Stimulated activated CD8-positive, alpha-beta memory T cell treated with anti-CD3 and anti-CD28 coated beads, Interleukin-12 subunit alpha, Interleukin-12 subunit beta, amount 100 ng/mL, for 4 hours (primary cell): ENCODE measurements around the gene SLC25A24.
"Not testable (repeated sequence)": the region's sequence is repeated elsewhere in the genome, so short reads cannot be mapped to it uniquely, and the experiment has no call there.

ENCODE experiments used
- DNase-seq: peaks from one replicate; pipeline ENCODE4 v3.0.0-alpha.2; 2020; ENCODE audit warnings: low read depth

SLC25A24 gene

DNA sequence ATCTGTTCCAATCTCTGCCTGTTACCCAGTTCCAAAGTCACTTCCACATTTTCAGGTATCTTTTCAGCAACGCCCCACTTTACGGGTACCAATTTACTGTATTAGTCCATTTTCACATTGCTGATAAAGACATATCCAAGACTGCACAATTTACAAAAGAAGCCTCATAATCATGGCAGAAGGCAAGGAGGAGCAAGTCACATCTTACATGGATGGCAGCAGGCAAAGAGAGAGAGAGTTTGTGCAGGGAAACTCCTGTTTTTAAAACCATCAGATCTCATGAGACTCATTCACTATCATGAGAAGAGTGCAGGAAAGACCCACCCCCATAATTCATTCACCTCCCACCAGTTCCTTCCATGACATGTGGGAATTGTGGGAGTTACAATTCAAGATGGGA lies 67.0 kb downstream of the SLC25A24 start:
- not testable (repeated sequence) for DNase-seq

DNA sequence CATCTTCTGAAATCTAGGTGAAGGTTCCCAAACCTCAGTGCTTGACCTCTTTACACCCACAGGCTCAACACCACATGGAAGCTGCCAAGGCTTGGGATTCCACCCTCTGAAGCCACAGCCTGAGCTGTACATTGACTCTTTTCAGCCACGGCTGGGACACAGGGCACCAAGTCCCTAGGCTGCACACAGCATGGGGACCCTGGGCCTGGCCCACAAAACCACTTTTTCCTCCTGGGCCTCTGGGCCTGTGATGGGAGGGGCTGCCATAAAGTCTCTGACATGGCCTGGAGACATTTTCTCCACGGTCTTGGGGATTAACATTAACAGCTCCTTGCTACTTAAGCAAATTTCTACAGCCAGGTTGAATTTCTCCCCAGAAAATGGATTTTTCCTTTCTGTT lies 67.8 kb downstream of the SLC25A24 start:
- DNase-seq, result not testable (repeated sequence)

DNA sequence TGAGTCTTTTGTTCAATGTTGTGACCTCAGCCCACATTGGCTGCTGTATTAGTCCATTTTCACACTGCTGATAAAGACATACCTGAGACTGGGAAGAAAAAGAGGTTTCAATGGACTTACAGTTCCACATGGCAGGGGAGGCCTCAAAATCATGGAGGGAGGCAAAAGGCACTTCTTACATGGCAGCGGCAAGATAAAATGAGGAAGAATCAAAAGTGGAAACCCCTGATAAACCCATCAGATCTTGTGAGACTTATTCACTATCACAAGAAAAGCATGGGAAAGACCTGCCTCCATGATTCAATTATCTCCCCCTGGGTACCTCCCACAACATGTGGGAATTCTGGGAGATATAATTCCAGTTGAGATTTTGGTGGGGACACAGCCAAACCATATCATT lies 68.9 kb downstream of the SLC25A24 start:
- not testable (repeated sequence) for DNase-seq

DNA sequence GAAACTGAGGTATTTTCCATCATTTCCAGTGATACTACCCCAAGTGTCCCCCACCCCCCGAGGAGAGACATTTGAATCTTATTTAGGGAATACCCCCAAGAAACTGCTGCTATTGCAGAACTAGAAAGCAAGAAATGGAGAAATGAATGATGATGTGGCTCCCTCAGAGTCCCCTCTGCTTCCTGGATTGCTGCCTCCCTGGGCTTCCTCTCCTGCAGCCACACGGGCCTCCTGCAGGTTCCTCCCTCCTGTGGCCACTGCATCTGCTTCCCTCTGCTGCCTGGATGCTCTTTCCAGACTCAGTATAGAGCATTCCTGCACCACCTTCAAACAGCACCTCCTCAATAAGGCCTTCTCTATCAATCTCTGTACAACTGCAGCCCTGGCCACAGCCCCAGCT lies 69.3 kb downstream of the SLC25A24 start:
- no peak for DNase-seq

DNA sequence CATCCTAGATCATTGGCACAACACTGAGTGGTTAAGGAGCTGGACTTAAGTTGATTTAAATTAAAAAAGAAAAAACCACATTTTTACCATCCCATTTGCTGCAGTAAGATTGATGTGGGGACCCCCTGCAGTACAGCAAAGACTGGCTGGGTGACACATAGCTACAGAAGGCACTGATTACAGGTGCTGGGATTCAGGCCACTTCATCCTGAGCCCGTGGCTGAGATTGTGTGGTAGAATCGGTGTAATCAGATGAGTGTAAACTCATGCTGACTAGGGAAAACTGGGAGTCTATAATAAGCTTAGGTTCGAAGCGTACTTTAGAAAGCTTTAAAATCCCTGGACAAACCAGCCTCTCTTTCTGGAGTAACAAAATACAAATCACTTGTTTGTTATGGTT lies 70.1 kb downstream of the SLC25A24 start:
- no peak for DNase-seq

DNA sequence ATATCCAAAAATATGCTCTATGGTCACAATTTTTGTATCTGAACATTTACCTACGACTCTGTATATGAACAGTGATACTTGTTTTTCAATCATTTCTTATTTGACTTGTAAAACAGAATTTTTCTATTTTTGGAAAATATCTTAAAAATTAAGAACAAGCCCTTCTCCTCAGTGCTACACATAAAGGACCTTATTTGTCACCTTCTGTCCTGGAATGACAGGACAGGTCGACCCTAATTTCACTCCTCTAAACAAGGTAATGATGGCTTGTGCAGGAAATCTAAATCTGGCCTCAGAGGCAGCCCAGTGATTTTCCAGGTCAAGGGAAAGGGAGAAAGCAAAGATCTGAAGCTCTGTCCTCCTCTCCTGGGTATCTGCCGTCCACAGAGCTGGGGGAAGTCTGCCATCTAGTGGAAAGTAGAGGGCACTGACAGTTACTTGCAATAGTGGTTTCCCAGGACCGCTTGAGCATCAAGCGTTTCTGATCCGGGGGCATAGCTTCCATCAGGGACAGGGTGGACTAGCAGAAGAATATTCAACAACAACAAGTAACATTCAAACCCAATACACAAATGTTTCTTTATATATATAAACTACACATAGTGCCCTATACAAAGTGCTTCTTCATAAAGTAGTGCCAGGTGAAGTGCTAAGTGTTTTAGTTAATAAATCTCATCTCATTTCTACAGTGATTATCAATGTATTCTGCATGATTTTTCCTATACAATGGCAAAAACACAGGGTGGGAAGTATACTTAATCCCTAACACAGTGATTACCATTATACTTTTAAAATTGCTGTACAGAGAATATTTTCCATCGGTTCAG lies 74.6 kb downstream of the SLC25A24 start:
- peak; percentile 28 for DNase-seq

DNA sequence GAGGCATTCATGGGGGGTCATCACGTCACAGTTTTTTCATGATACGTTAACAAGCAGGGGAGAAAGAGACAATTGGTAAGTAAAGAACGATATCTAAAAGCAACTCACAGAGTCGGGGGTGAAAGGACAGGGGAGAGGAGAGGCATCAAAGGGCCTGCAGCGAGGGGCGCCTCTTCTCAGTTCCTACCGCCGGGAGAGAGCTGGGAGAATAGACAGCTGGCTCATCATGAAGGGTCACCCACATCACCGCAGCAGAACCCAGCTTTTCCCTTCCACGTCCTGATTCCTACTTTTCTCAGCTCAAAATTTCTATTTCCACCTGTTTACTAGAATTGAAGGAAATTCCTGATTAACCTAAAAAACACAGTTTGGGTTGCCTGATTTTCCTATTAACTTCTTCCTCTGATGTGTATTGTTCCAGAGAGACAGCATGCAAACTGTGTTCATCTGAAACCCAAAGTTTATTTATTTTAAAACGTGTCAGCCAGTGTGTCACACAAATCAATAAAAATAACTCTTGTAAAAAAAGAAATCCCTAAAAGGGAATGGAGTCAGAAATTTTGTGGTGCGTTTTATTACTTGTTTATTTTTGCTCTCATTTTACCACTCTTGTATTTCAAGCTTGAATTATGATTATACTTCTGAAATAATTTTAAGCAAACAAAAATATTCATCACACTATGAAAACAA lies 75.4 kb downstream of the SLC25A24 start:
- DNase-seq, result no peak

DNA sequence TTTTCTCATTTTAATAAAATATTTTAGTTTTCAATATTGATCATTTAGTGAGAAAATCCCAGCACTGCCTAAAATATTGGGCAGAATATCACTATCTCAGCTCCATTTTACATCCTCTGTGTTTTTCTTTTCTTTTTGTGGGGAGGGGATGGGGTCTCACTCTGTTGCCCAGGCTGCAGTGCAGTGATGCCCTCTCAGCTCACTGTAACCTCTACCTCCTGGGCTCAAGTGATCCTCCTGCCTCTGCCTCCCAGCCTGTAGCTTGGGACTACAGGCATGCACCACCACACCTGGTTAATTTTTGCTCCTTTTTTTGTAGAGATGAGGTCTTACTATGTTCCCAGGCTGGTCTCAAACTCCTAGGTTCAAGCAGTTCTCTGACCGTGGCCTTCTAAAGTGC lies 76.1 kb downstream of the SLC25A24 start:
- no peak for DNase-seq

DNA sequence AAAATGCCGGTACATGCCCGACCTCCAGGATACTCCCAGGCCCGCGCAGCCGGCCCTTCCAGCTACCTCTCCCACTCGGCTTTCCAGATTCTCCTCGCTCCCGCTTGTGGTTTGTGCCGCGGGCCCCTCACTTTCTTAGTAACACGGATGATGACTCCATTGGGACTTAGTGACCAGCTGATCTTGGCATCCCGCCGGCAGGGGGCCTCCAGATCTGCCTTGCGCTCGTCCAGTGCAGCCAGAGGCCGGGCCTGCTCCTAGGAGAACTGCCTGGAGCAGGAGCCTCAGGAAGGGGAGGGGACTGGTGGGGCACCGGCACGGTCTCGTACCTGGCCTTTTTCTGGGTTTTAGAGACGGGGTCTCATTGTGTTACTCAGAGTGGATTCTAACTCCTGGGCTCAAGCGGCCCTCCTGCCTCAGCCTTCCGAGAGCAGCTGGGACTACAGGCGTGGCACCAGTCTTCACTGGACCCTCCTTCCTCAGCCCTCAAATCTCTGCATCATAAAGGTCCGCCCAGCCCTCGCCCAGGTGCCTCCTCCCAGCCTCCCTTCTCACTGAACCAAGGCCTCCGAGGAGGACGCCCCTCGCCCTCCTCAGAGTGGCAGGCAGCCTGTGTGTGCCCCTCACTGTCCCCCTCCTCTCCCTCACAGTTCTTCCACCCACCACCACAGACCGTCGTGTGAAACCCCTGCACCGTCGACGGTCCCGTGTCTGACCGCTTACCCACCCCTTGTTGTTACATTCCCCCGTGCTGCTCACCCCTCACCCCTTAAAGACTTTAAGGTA lies 78.6 kb downstream of the SLC25A24 start:
- DNase-seq, result no peak

DNA sequence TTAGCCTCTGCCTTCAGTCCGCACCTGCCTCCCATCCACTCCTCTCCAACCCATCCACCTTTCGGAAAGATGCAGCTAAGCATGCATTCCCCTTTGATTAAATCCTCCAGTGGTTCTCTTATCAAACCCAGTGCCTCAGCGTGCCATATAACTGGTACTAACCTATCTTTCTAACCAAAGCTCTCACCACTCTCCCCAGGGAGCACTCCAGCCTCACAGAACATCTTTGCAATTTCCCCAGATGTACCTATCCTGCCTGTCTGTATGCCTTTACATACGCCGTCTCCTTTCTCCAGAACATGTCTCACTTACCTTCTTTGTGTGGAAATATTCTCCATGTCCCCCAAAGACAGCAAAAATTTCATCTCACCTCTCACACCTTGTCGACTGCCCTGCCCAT lies 80.0 kb downstream of the SLC25A24 start:
- no peak for DNase-seq

DNA sequence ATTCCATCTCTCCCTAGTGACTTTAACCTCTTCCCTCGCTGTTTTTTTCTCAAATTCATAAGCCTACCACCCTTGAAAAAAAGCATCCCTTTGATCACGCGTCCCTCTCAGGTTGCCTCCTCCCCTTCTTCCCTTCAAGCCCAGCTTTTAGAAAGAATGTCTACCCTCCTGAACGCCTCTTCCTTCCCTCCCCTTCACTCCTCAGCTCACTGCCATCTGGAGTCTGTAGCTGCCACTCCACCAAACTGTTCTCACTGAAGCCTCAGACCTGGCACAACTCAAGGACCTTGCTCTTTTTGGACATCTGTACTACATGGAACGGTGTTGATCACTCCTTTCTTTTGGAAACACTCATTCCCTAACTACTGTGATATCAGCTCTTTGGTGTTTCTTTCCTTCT lies 80.6 kb downstream of the SLC25A24 start:
- DNase-seq, result no peak

DNA sequence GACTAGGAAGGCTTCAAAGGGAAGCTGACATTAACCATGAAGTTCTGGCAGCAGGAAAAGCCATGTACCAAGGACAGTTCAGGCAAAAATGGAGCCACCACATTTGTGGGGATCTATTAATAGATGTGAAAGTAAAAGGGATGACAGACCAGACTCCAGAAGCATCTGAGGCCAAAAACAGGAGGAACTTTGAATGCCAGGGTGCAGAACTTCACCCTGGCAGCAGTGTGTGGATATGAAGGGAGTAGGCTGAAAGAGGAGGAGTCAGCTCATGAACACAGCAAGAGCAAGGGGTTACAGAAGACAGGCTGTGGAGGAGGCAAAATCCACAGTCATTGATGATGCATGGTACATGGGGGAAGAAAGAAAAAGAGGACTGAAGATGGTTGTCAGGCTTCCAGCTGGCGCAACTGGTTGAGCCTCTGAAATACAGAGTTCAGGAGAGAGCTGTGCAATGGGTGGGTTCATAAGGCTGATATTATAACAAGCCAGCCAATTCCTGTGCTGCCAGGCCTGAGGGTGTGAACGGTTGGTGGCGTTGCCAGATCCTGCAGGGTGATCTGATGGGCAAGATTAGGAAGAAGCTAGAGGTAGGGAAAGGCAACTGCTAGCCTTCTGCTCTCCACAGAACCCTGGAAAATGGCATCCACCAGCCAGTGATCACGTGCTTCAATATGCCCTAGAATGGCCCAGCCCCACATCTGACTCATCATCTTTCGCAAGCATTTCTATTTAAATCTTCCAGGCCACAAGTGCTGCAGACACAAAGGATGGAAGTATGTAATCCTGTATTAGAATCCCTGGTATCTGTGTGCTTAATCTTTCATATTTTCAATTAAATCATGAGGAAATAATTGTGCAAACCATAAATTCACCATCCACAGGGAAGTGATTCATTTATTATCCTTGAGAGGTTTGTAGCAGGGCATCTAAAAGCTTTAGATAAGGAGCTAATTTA lies 81.9 kb downstream of the SLC25A24 start:
- no peak for DNase-seq

DNA sequence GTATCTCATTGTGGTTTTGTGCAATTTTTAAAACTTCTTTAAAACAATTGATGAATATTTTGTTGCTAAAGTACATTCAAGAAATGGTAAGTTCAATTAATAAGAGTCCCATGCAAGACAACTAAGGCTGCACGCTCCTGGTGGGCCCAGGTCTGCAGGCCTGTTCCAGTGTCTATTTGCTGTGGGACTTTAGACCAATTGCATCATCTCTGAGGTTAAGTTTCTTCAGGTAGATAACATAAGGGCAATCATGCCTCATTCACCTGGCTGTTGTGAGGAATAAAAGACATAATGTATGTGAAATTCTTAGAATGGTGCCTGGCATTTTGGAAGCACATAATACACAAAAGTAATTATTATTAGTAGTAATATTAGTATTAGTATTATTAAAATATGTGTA lies 82.9 kb downstream of the SLC25A24 start:
- no peak for DNase-seq

DNA sequence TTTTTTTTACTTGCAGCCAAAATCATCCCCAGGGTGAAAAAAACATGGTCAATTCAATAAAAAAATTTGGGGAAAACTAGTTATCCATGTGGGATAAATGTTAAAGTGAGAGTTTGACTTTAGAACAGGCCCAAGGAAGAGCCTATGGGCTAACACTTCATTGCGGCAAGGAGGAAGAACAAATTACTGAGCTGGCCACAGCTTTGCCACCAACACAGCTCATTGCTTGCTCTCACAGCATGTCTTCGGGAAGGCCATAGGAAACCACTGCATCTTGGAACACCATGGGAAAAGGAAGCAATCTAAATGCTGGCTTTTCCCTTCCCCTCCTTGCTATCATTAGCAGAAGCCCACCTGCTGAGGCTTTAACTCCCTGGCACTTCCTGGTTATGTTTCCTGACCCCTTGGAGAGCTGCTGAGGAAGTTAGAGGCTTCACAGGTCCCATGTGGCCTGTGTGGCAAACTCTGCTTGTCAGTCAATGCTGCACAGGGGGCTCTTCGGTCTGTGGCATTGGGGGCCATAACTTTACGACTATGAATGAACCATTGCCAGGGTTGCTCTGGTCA lies 86.0 kb downstream of the SLC25A24 start:
- DNase-seq, result no peak

DNA sequence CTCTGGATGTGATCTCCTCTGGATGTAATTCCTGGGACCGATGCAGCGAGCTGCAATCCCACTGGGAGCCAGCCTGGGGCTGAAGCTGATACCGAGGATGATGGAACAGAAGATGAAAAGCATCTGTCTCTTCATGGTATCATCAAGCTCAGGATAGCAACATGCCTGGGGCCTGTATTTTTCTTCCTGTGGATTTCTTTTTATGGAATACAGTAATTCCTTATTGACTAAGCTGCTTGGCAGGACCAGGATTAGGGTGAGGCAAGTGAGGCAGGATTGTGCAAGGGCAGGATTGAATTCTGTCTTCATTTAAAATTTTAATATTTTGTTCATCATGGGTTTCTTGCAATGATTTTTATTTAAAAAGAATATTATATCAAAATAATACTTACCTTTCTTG lies 86.6 kb downstream of the SLC25A24 start:
- DNase-seq, result no peak

DNA sequence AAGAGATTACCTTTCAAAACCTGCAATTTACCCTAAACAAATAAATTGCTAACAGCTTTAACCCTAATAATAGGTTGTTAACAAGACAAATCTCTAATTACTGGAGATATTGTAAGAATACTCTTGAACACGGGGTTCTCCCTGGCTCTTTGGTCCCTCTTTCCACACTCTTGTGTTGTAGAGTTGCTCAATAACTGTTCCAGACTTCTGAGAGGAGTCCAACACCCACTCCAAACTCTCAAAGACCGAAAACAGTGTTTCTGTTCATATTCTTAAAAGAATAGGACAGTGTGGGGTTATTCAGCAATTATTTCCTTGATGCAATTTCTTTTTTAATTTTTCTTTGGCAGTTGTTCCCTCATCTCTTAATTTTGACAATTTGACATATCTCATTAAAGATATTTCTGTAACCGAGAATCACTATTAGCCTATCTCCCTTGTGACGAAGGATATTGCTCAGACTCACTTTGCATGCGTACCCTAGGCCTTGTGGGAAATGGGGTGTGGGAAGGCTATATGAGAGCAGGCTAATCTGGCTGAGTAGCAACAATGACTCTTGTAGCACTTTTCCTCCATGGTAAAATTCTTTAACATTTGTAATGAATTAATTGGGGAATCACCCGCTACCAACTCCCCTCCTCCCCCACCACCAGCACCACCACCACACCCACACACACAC lies 90.7 kb downstream of the SLC25A24 start:
- no peak for DNase-seq

DNA sequence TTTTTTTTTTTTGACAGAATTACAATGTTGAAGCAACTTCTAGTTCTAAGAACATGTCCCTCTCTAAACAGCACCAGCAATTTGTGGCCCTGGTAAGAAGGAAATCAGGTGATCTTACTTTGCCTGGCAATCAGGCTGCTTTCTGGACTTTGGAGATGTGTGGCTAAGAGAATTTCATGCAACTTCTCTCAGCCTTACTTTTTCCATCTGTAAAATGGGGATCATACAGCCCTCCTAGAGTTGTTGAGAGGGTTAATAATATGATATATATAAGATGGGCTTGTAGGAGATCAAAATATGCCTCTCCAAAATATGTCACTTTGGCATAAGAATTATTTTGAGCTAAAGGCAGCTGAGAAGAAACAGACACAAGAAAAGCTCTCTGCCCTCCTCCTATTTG lies 92.0 kb downstream of the SLC25A24 start:
- DNase-seq, result no peak

DNA sequence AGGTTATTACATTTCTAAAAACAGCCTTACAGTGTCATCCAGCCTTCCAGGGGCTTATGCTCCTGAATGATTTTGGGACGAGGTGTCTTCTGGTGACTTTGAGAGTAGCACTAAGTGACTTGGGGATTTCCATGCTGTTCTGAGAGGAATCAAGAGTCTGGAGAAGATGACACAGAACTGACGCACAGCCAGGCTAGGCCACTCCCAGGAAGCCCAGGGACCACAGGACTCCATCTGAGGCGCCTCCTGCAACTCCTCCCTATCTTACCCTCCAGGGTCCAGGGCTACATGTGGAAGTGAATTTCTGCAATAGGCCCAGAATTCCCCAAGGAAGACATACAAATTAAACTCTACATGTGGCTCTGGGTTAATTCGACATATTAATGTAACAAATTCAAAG lies 92.5 kb downstream of the SLC25A24 start:
- no peak for DNase-seq

DNA sequence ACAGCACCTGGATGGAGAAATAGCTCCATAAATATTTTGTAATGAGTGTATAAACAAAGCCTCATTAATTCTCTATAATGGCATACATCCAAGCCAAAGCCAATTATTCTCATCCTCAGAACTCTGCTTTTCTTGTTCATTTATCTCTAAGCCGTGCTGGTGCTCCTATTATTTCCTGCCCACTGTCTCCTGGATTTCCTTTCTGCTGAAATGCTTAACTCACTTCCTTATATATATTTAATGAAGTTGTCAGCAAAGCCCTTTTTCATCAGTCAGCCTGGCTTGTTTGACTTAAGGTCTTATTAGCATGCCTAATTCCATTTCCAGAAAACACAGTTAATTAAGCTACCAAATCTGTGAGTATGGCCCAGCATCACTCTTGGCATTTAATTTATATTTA lies 93.4 kb downstream of the SLC25A24 start:
- no peak for DNase-seq

DNA sequence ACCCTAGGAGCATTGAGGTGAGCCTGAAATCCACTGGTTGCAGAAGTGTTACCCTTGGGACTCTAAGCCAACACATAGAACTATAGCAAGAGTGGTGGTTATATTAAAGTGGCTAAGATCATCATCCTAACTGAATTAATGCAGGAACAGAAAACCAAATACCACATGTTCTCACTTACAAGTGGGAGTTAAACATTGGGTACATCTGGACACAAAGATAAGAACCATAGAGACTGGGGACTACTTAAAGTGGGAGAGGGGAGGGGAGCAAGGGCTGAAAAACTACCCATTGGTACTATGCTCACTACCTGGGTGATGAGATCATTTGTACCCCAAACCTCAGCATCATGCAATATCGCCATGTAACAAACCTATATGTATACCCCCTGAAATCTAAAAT lies 100.0 kb downstream of the SLC25A24 start:
- no peak for DNase-seq

DNA sequence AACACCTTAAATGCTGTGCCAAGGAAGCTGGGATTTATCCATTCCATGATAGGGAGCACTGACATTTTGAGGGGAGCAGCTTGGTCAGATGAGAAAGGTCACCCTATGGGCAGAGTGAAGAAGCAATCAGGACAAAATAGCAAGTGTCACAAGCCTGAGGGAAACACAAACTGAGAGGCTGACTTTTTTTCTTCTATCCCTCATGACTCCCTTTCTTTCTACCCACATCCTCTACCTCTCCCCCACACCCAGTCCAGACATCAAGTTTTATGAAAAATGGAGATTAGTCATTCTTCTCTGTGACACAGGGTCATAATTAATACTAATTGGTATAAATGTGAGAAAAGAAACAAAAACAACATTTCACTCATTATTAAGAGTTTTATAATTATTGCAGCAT lies 103.1 kb downstream of the SLC25A24 start:
- no peak for DNase-seq
